Daoy (cell line): ENCODE measurements around the gene SEZ6L2. TPM values are rescaled to one million over a fixed set of nuclear protein-coding genes. Genes with fewer than 3 reads are reported as not detected.

Source experiments
- DNase-seq: peaks from one replicate; pipeline ENCODE4 v3.0.0-alpha.2; 2015; ENCODE audit warnings: low read depth
- total RNA-seq: library from RNA; depleted of rRNA; stranded (reverse); fragments of >200 nt; shearing (Covaris generic); gene quantifications from 2 replicates; pipeline ENCODE4 v1.2.3, GENCODE V29; 2014; rRNA removed

The SEZ6L2 gene
- total RNA-seq, 1 experiment from 2014 or later, result 2.6 TPM

- peak; percentile 89 for DNase-seq
These were observed 74.0 kb downstream of the SEZ6L2 start for GRCh38 chr16:29825145-29826044.

GRCh38 chr16:29824589-29825144 lies 74.7 kb downstream of the SEZ6L2 start:
- DNase-seq, result peak; percentile 61

GRCh38 chr16:29821643-29822115 lies 77.7 kb downstream of the SEZ6L2 start:
- DNase-seq, result peak; percentile 83

Other genes starting within 250 kb of the SEZ6L2 start
- 0.40 and 0.89 TPM in 2 replicates for gene SPN, start 236.3 kb downstream of the SEZ6L2 start, total RNA-seq
- gene QPRT, start 220.4 kb downstream of the SEZ6L2 start, total RNA-seq, result 0.11 TPM in 1 of 2 replicates, not detected in the other
- gene C16orf54, start 153.6 kb downstream of the SEZ6L2 start, total RNA-seq, result 0.11 TPM in 1 of 2 replicates, not detected in the other
- gene ZG16, start 121.3 kb downstream of the SEZ6L2 start, total RNA-seq, result not detected in 2 replicates
- gene KIF22, start 108.8 kb downstream of the SEZ6L2 start, total RNA-seq, result 104 and 111 TPM in 2 replicates
- 120 and 132 TPM in 2 replicates for gene MAZ, start 93.0 kb downstream of the SEZ6L2 start, total RNA-seq
- 0.29 TPM in 1 of 2 replicates, not detected in the other for gene PRRT2, start 87.4 kb downstream of the SEZ6L2 start, total RNA-seq
- gene PAGR1, start 83.4 kb downstream of the SEZ6L2 start, total RNA-seq, result 50.0 and 78.6 TPM in 2 replicates
- gene MVP, start 79.1 kb downstream of the SEZ6L2 start, total RNA-seq, result 60.5 and 71.4 TPM in 2 replicates
- gene CDIPT, start 36.3 kb downstream of the SEZ6L2 start, total RNA-seq, result 33.5 and 46.1 TPM in 2 replicates
- gene ASPHD1, start 938 bp upstream of the SEZ6L2 start, total RNA-seq, result 0.89 and 2.2 TPM in 2 replicates
- gene KCTD13, start 26.7 kb upstream of the SEZ6L2 start, total RNA-seq, result 9.0 and 24.2 TPM in 2 replicates
- gene TMEM219, start 62.5 kb upstream of the SEZ6L2 start, total RNA-seq, result 39.8 and 41.9 TPM in 2 replicates
- 25.2 and 26.5 TPM in 2 replicates for gene TAOK2, start 74.3 kb upstream of the SEZ6L2 start, total RNA-seq
- gene HIRIP3, start 96.1 kb upstream of the SEZ6L2 start, total RNA-seq, result 8.8 and 14.0 TPM in 2 replicates
- 70.8 and 136 TPM in 2 replicates for gene INO80E, start 96.7 kb upstream of the SEZ6L2 start, total RNA-seq
- gene DOC2A, start 111.5 kb upstream of the SEZ6L2 start, total RNA-seq, result 0.18 TPM in 1 of 2 replicates, not detected in the other
- not detected in 2 replicates for gene C16orf92, start 123.6 kb upstream of the SEZ6L2 start, total RNA-seq
- not detected in 2 replicates for gene TLCD3B, start 131.7 kb upstream of the SEZ6L2 start, total RNA-seq
- 781 and 887 TPM in 2 replicates for gene ALDOA, start 166.2 kb upstream of the SEZ6L2 start, total RNA-seq
- gene PPP4C, start 176.4 kb upstream of the SEZ6L2 start, total RNA-seq, result 81.4 and 113 TPM in 2 replicates
- not detected in 2 replicates for gene TBX6, start 192.4 kb upstream of the SEZ6L2 start, total RNA-seq
- gene YPEL3, start 196.7 kb upstream of the SEZ6L2 start, total RNA-seq, result 0.21 and 1.0 TPM in 2 replicates
- gene GDPD3, start 214.0 kb upstream of the SEZ6L2 start, total RNA-seq, result 0.57 and 0.77 TPM in 2 replicates
- gene MAPK3, start 223.7 kb upstream of the SEZ6L2 start, total RNA-seq, result 7.6 and 11.3 TPM in 2 replicates